Activated naive CD4-positive, alpha-beta T cell treated with anti-CD3 and anti-CD28 coated beads, Interleukin-2, amount 50 U/mL, for 72 hours (primary cell): Measurements from ENCODE around the gene IGF1R. TPM values are rescaled to one million over a fixed set of nuclear protein-coding genes. Genes with fewer than 3 reads are reported as not detected.

Experiments
- ATAC-seq, 2 donors: fragments of 150-1000 bp; cut with Tn5 transposase; 2 replicates each; pipeline ENCODE4 v1.10.0; 2021; ENCODE audit warnings: mild to moderate bottlenecking in 2 of 2, moderate library complexity in 2 of 2
- DNase-seq, 2 donors: peaks; one replicate each; pipeline ENCODE4 v3.0.0; 2021 to 2022; ENCODE audit warnings: low spot score in 2 of 2
- H3K27ac Mint-ChIP-seq, 2 donors: one replicate each; pipeline ENCODE4 v1.8.0; 2022; ENCODE audit warnings: mild to moderate bottlenecking in 2 of 2, mixed read lengths in 2 of 2
- H3K36me3 Mint-ChIP-seq, 2 donors: one replicate each; pipeline ENCODE4 v1.8.0; 2022; ENCODE audit warnings: mixed read lengths in 2 of 2
- H3K9me3 Mint-ChIP-seq, 2 donors: one replicate each; pipeline ENCODE4 v1.8.0; 2022; ENCODE audit warnings: mixed read lengths in 2 of 2
- total RNA-seq, 2 donors: library from RNA; stranded (reverse); gene quantifications; one replicate each; pipeline ENCODE4 v1.2.3, GENCODE V29; 2022

IGF1R gene
- total RNA-seq, 2 donors from 2014 or later: 35.6 to 39.4 TPM

DNA sequence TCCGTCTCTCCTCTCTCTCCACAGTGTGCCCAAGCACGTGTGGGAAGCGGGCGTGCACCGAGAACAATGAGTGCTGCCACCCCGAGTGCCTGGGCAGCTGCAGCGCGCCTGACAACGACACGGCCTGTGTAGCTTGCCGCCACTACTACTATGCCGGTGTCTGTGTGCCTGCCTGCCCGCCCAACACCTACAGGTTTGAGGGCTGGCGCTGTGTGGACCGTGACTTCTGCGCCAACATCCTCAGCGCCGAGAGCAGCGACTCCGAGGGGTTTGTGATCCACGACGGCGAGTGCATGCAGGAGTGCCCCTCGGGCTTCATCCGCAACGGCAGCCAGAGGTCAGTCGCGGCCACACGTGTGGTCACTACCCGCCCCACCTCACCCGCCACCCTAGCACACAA, 243.0 kb downstream of the IGF1R start:
- H3K9me3 Mint-ChIP-seq: no peaks in the 10 kb centered on the region
- no peak overlapping the region for H3K27ac Mint-ChIP-seq
- H3K36me3 Mint-ChIP-seq: peaks cover 0 to under 1% of the 10 kb centered on the region in 2 donors
- no peak for DNase-seq
- ATAC-seq: no peak

DNA sequence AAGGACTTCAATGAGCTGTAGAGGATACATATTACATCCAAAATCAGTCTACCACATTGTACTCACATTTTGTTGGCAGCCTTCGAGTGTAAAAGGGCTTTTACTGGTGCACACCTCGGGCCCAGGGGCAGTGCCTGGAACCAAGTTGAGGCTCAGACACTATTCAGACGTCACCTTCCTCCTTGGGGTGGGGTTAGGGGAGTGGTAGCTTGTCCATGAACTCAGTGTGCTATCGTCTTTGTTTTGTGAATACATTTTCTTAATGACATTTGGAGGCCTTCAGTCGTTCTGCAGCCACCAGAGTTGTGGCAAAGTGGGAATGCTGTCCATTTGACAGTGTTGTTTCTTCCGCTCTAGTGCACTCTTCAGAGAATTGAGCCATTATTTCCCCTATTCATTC, 245.1 kb downstream of the IGF1R start:
- ATAC-seq: no peak
- peaks cover 8% of the 10 kb centered on the region in 2 donors for H3K36me3 Mint-ChIP-seq
- no peak overlapping the region for H3K27ac Mint-ChIP-seq
- DNase-seq: no peak
- no peaks in the 10 kb centered on the region for H3K9me3 Mint-ChIP-seq

- H3K27ac Mint-ChIP-seq: no peak overlapping the region
- peaks cover 8% of the 10 kb centered on the region in 2 donors for H3K36me3 Mint-ChIP-seq
- DNase-seq (no peak), ATAC-seq (no peak)
- no peaks in the 10 kb centered on the region for H3K9me3 Mint-ChIP-seq
Measured at GRCh38 chr15:98894312-98894711, 246.0 kb downstream of the IGF1R start.

DNA sequence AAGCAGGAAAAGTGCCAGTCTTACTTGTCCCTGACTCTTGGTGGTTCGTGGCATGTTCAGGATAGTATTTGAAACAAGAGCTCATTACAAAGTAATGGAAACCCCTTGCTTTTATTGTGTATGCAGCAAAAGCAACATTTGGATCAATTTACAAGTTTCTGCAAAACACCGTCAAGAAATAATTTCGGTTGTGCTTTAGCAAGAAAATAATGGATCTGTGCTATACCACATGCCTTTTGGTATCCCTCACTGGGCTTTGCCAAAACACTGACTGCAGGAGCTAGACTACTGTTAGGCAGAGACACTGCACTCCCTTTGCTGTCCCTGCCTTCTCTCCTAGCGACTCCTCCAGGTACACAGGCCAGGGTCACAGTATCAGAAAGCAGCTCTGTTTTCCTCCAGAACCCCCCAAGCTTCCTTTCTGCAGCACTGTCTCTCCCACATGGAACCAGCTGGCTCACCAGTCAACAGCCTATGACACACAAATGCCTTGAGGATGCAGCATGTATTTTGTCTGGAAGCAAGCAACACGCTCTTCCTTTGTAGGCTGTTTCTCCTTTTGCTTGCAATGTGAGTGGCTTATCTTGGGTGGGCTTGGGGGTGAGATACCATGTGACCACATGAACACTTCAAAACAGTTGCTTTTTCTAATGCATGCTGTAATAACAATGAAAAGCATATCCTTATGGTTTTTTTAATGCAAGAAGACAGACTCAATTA, 247.8 kb downstream of the IGF1R start:
- H3K9me3 Mint-ChIP-seq: no peaks in the 10 kb centered on the region
- H3K36me3 Mint-ChIP-seq: peaks cover 8% of the 10 kb centered on the region in 2 donors
- no peak overlapping the region for H3K27ac Mint-ChIP-seq
- ATAC-seq: no peak
- DNase-seq: no peak

GRCh38 chr15:98896802-98897732, 248.7 kb downstream of the IGF1R start:
- Mint-ChIP-seq H3K9me3 (no peaks in the 10 kb centered on the region), H3K27ac (peak overlapping the region in 1 of 2 donors; percentile 6), H3K36me3 (peaks cover 8% of the 10 kb centered on the region in 2 donors)
- ATAC-seq (peak; percentile 51 to 52), DNase-seq (no peak)

DNA sequence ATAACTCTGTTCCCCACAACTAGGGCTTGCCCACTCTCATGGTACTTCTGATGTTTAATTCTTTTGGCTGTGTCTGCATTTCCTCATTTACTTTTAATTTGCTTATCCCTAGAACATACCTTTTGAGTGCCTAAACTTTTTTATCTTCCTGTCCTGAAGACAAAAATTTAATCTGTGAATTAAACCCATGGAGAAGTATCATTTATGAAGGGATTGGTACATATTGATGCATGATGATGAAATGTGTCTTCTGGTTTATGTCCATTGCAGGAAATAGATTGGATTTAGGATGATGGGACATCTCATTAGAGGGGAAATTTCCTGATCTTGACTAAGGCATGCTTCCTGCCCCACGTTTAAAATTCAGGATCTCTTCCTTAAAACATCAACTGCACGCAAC, 249.8 kb downstream of the IGF1R start:
- Mint-ChIP-seq H3K9me3 (no peaks in the 10 kb centered on the region), H3K36me3 (peaks cover 8% of the 10 kb centered on the region in 2 donors), H3K27ac (peak overlapping the region in 1 of 2 donors; percentile 40)
- DNase-seq (no peak), ATAC-seq (no peak)

GRCh38 chr15:98899272-98900021, 251.1 kb downstream of the IGF1R start:
- H3K27ac Mint-ChIP-seq: no peak overlapping the region
- no peak for DNase-seq
- H3K36me3 Mint-ChIP-seq: peaks cover 8% of the 10 kb centered on the region in 2 donors
- no peaks in the 10 kb centered on the region for H3K9me3 Mint-ChIP-seq
- no peak for ATAC-seq

DNA sequence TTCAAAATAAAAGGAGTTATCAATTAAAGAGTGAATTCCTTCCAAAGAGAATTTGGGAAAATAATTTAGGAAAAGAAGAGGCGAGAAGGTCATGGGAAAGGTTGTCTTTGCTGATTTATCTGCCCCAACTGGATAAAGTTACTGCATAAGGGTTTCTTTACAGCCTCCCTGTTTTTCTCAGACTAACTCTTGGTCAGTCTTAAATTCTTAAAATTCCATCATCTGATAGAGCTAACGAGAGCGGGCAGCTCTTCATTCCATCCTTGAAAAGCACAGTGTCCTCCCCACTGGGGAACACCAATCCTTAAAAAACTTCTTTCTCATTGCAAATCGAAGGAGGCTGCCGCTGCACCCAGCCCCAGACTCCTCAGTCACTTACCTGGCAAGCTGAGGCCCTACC, 252.0 kb downstream of the IGF1R start:
- no peaks in the 10 kb centered on the region for H3K9me3 Mint-ChIP-seq
- H3K27ac Mint-ChIP-seq: no peak overlapping the region
- no peak for ATAC-seq
- no peak for DNase-seq
- H3K36me3 Mint-ChIP-seq: peaks cover 8% of the 10 kb centered on the region in 2 donors

DNA sequence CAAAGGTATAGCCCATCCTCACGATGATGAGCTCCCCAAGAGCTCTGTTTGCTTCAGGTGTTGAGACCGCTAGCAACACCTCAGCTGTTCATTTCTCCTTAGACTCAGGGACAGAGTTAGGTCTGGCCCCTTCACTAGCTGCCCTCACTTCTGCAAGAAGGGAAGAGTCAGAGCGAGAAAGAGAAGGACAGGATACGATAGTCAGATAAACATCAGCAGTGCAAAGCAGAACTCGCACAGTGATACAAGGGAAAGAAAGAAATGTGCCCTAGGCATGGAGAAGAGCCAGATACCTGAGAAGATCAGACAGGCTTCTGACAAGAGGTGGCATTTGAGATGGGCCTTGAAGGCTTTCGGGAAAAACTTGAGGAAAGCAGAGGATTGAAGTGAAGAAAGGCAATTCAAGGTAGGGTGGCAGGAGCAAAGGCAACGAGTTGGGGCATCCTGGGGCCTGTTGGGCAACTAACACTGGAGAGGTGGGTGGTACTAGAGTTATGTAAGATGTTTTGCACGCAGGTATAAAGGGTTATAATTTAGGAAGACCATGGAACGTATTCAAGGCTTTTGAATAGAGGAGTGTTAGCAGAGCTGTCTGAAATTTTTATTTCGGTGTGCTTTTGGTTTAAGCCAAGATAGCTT, 253.2 kb downstream of the IGF1R start:
- DNase-seq: no peak
- H3K27ac Mint-ChIP-seq: peak overlapping the region; percentile 3 to 32
- peaks cover 5 to 6% of the 10 kb centered on the region in 2 donors for H3K36me3 Mint-ChIP-seq
- no peaks in the 10 kb centered on the region for H3K9me3 Mint-ChIP-seq
- ATAC-seq: peak in 1 of 2 donors; percentile 47

GRCh38 chr15:98902931-98903330, 254.6 kb downstream of the IGF1R start:
- ATAC-seq: no peak
- no peak for DNase-seq
- H3K27ac Mint-ChIP-seq: no peak overlapping the region

GRCh38 chr15:98903377-98904018, 255.2 kb downstream of the IGF1R start:
- Mint-ChIP-seq H3K36me3 (no peaks in the 10 kb centered on the region), H3K27ac (no peak overlapping the region), H3K9me3 (no peaks in the 10 kb centered on the region)
- ATAC-seq (peak; percentile 58 to 63), DNase-seq (no peak)

More at GRCh38 chr15:98902931-98903330, 254.6 kb downstream of the IGF1R start:
- H3K36me3 Mint-ChIP-seq: no peaks in the 10 kb centered on the region
- H3K9me3 Mint-ChIP-seq: no peaks in the 10 kb centered on the region

- Mint-ChIP-seq H3K9me3 (no peaks in the 10 kb centered on the region), H3K27ac (peak overlapping the region in 1 of 2 donors; percentile 22), H3K36me3 (no peaks in the 10 kb centered on the region)
- no peak for ATAC-seq
- no peak for DNase-seq
Measured at GRCh38 chr15:98904544-98904943, 256.2 kb downstream of the IGF1R start.

DNA sequence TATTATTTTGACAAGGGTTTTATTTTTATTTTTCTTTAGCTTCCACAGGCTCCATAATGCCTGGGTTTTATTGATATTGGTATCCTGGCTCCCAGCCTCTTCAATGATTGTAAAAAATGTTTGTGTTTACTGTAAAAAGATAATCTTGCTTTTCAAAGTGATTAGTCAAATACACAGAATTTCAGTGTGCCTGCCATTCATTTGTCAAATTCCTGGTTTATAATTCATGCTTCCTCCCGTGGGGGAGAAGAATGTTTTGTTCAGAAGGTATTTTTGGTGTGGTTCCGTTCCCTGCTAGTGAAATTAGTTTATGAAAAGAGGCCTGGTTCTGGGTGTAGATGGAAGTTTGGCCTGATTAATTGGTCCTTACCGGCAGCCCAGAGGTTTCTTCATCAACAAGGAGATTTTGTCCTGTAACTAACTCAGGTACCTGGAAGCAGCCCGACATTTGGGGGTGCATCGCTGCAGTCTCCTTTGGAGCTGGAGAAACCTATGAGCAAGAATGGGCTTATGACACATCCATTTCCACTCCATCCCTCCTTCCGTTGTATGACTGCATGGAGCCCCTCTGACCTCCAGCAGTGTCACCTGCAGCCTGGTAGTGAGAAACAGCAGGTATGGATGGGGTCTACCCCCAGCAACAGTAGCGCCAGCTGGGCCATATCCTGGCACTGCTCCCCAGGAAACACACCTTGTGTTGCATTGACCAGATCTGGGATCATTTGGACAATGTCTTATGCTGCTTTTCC, 257.8 kb downstream of the IGF1R start:
- no peaks in the 10 kb centered on the region for H3K36me3 Mint-ChIP-seq
- no peak for DNase-seq
- no peak for ATAC-seq
- no peaks in the 10 kb centered on the region for H3K9me3 Mint-ChIP-seq
- peak overlapping the region in 1 of 2 donors; percentile 3 for H3K27ac Mint-ChIP-seq

DNA sequence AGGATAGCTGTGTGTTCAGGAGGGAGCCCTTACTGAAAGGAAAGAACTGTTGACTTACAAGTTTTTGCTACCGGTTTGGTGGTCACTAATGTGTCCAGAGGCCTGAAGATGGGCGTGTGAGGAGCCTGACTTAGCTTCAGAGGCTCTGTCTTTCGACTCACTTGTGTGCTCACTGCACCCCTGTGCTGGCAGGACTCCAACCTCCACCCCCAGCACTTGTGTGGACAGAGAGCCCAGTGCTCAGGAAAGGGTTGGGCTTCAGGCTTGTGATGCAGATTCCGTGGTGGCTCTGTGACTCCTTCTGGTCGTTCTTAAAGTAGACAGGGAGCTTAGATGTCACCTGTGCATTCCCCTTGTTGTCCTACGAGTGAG, 258.4 kb downstream of the IGF1R start:
- Mint-ChIP-seq H3K9me3 (no peaks in the 10 kb centered on the region), H3K27ac (peak overlapping the region in 1 of 2 donors; percentile 29), H3K36me3 (no peaks in the 10 kb centered on the region)
- ATAC-seq (no peak), DNase-seq (no peak)

DNA sequence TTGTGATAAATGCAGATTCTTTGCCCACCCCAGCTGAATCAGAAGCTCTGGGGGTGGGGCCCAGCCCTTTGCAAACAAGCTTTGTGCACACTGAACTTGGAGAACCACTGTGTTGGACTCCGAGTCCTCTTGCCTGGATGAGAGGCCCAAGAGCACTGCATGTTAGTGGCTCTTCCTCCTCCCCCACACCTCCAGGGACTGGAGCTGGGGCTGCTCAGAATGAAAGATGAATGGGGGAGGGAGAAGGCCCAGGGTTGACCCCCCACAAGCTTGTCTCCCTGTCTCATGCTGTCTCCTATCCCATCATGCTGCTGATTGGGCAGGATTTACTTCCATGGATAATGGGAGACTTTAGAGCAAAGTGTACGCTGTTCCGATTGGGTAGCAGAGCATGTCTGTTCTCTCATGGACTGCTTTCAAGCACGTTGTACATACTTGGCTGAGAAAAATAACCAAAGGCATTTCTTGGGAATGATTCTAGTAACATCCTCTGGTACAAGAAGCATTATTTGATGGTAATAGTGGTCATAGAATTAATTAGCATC, 259.7 kb downstream of the IGF1R start:
- H3K9me3 Mint-ChIP-seq: no peaks in the 10 kb centered on the region
- no peak for DNase-seq
- no peak overlapping the region for H3K27ac Mint-ChIP-seq
- no peak for ATAC-seq
- peaks cover 5 to 7% of the 10 kb centered on the region in 2 donors for H3K36me3 Mint-ChIP-seq
